ENCODE data around the gene GLRX5.

Gene GLRX5

DNA sequence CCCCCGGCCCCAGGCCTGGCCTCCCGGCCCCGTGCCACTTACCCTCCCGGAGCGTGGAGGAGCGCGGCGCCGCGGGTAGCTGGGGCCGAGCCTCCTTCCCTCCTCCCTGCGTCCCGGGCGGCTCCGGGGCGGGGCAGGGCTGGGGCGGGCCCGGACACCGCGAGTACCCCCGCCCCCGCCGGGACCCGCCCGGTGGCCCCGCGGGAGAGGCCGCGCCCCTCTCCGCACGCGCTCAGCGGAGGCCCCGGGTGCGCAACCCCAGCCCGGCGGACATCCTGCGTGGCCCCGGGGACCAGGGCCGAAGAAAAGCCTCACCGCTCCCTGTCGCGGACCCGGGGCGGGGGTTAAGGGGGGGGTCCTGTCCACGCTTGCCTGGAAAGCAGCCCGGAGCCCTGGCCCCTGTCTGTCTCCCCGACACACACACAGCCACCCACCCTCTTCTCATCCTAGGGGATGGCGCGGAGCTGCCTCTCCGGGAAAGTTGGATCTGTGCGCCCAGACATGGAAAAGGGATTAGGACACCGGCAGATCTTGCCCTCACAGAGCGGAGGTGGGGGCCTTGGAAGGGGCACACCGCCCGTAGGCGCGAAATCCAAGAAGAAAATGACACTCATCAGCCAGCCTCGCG lies 18.2 kb upstream of the GLRX5 start, which contains the start of gene SYNE3:
TSS of gene SYNE3 (minus strand) at position 97 of the 628 bp plus-strand sequence. CDS start 40,829 bp downstream, outside the sequence.
- DNase-seq (ENCODE audit: low read depth in 2 of 2): peak in 1 of 2 donors; percentile 35

DNA sequence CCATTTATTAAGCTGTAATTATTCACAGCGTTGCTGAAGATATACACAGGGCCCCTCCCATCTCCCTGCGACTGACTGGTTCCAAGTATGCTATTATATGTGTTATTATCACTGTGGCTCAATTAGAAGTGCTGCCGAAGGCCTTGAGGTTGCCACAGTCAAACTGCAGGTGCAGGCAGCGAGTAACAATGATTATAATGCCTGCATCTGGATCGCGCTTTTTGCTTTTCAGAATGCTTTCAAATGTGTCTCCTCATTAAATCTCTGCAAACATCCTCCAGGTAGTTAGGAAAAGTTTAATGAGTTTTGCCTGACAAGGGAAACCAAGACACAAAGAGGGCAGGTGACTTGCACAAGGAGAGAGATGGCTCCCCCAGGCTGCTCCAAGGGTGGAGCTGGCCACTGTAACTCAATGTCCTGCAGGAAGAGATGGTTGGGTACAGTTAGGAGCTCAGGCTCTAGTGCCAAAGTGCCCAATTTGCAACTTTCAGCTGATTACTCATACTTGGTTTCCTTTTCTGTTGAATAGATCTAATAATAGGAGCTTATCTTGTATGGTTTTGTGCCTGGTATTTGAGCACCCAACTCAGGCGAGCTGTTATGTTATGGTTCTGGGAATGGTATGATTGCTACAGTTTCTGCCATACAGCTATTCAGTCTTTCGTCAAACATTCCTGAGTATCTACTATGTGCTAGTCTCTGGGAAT lies 16.7 kb upstream of the GLRX5 start:
- DNase-seq (ENCODE audit: low read depth in 2 of 2): no peak

DNA sequence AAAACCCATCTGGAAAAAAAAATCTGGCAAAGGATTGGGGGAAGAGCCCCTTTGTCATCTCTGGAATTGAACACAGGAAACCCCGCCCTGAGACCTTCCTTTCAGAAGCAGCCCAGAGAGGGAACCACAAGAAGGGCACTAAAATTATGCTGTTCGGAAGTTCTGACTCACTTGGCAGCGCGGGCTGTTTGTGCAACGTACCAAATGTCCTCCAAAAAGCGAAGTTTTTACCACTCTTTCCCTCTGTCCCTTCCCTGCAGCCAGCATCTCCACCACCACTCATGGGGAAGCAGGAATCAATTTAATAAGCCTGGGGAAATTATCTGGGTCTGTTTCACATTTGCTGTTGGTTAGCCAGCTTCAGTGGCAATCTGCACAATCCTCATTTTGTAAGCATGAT lies 15.2 kb upstream of the GLRX5 start:
- peak; percentile 58 to 64 for DNase-seq (ENCODE audit: low read depth in 2 of 2)

DNA sequence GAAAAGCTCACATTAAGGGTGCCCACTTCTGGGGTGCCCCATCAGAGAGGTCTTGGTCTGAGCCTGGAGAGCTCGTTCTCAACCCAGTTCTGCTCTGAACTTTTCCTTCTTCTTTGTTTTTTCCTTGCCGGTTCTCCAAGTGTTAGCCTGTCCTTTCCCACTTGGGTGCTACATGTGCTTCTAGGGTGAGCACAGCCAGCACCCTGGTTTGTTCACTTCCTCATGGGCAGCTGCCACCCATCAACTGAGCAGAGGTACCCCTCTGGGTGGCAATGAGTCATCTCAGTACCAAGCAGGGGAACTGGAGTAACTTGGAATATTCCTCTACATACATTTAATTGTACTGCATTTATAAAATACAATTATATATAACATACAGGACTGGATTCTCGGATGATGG lies 14.5 kb upstream of the GLRX5 start:
- no peak for DNase-seq (ENCODE audit: low read depth in 2 of 2)

DNA sequence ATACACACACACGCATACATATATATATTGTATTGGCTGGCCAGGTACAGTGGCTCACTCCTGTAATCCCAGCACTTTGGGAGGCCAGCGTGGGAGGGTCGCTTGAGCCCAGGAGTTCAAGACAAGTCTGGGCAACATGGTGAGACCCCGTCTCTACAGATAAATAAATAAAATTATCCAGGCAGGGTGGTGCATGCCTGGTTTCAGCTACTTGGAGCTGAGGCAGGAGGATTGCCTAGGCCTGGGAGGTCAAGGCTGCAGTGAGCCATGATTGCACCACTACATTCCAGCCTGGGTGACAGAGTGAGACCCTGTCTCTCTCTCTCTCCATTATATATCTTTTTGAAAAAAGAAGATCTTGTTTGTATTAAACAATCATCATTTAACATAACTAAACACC lies 13.8 kb upstream of the GLRX5 start:
- no peak for DNase-seq (ENCODE audit: low read depth in 2 of 2)

DNA sequence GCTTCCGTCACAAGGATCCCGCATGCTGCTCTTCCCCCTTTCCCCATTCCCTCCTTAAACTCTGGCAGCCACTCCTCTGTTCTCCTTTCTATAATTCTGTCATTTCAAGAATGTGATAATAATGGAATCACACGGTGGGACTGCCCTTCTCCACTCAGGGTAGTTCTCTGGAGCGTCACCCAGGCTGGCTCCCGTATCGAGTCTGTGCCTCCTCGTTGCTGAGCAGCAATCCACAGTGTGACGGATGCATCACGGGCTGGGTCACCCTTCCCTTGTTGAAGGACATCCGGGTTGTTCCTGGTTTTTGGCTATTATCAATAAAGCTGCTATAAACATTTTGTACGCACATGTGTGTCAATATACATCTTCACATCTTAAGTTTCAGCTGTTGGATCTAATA lies 12.7 kb upstream of the GLRX5 start:
- no peak for DNase-seq (ENCODE audit: low read depth in 2 of 2)

DNA sequence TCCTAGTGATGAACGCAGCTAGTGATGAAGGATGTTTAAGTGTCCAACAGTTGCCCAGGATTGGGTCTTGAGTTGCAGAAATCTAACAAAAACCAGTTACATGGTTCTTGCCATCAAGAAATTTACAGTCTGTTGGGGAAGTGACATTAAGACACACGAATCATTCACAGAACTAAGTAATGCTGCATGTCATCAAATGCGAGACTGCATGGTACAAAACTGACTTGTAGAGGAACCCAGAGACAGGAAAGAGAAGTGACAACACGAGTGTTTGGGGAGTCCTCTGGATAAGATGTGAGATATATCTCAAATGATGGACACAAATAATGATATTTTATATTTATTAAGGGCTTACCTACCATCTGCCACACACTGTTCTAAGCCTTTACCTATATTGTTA lies 12.3 kb upstream of the GLRX5 start:
- no peak for DNase-seq (ENCODE audit: low read depth in 2 of 2)

DNA sequence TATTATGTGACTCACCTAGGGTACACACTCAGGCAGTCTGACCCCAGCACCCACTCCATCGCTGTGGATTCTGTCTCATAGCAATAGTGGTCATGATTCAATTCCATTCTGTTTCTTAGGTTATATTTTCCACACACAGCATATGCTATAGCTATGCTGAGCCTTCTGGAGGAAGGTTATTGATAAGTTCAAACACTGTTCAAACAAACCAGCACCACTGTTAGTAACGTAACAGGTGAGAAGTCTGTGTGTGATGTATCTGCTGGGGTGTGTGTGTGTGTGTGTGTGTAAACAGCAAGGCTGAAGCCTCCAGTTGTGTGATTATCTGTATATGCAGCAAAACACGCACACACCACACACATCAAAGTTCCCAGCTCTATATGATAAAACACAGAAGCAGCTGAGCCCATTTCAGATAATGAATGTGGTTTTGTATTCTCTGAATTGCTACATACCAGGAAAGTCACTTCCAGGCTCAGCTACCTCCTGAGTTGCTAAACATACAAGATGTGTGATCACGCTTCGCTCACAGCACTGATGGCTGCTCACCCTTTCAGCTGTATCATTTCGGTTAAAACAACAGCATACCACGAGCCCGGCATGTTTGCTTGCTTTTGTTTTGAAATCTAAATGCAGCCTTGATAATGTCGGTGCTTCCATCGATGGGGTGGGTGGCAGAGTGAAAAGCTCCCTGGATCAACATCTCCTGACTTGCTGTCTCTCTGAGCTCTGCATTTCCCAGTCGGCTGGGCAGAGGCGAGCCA lies 11.6 kb upstream of the GLRX5 start:
- DNase-seq (ENCODE audit: low read depth in 2 of 2): no peak

DNA sequence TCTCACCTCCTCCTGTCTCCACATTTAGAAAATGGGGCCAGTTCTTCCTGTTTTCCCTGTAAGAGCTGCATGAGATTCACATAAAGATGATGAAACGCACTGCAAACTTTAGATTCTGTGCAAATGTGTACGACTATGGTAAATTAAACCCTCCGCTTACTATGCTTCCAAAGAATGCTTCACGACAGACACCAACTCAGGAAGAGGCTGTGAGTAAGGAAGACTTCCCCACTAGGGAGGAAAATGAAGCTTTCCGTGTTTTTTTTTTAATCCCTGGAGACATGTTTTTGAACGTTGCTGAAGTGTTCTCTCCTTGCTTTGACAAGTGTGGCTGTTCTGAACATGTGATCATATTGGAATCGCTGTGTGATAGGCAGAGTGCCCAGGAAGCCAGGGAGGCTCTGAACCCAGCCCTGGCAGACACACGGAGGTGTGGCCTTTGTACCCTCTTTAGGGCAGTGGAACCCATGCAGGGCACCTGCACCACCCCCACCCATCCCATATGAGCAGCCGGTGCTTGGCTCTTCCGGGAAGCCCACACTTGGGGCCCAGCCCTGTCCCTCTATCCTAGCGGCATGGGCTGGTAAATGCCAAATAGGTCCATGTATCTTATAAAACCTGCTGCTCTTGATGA lies 10.9 kb upstream of the GLRX5 start:
- no peak for DNase-seq (ENCODE audit: low read depth in 2 of 2)

DNA sequence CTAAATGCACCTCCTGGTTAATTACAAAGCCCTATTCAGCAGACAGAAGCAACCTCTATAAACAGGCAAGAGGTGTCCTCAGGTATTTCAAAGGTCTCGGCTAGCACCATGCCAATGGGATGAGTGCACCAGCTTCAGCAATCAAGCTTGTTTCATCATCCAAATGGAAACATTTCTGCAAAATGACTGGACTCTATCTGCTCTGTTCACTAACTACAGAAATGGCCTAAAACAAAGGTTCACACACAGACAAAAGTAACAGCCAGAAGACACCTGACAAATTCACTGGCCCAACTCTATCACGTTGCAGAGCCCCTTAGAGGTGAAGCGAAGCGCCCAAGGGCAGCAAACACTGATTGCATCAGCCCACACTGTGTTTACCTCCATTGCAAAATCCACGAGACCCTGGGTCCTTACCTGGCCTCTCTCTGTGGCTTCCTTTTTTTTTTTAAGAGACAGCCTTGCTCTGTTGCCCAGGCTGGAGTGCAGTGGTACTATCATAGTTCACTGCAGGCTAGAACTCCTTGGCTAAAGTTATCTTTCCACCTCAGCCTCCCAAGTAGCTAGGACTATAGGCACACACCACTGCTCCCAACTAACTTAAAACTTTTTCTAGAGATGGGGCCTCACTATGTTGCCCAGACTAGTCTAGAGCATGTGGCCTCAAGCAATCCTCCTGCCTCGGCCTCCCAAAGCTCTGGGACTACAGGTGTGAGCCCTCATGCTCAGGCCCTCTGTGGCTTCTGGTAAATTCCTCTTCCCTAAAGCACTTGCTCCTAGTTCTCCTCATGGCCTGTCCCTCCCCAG lies 9.9 kb upstream of the GLRX5 start:
- DNase-seq (ENCODE audit: low read depth in 2 of 2): no peak

DNA sequence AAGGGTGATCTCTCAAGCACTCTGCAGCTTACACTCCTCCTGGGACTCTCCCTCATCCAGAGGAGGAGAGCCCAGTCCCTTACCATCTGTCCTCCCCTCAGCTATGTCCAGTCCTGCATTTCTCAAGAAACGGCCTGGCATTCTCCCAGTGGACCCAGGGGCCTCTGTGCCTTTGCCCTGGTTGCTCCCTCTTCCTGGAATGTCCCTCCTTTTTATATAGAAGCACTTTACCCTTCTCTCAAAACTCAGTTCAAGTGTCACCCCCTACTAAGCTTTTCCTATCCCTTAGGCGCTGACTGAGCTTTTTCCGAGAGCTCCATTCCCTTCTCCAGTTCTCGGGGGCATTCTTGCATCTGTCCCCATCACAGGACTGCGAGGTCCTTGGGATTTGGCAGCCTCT lies 8.9 kb upstream of the GLRX5 start:
- DNase-seq (ENCODE audit: low read depth in 2 of 2): no peak

DNA sequence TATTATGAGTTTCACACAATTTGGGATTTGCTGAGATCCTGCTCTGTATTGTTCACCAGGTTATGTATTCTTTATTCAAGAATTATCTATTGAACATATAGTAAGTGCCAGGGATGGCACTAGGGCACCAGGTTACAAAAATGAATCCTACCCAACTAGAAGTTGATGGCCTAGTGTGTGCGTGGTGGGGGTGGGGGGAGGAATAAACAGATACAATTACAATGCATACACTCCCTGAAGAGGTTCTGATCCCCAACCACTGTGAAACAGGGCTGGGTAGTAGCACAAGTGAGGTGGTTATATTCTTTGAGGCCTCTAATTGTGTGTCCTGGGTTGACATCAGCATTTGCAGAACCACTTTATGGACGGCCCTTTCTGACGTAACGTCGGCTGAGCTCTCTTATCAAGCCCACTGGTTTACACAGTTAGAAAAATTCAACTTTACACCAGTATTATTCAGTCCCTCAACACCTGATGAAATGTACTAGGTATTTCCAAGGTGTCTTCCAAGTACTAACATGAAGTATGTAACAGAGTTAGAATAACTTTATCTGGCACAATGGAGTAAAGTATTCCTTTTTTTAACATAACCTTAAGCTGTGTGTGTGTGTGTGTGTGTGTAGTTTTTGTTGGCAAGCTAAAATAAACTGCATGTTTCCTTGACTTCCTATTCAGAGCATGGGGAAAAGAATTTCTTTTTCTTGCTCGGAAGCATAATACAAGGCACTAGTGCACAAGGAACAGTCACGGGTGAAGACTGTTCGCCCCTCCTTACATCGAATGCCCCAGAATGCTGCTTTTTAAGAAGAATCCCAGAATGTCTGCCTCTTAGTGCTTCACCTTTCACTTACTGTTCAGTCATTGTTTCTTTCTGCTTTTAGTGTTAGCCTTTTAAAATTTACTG lies 8.1 kb upstream of the GLRX5 start:
- no peak for DNase-seq (ENCODE audit: low read depth in 2 of 2)

DNA sequence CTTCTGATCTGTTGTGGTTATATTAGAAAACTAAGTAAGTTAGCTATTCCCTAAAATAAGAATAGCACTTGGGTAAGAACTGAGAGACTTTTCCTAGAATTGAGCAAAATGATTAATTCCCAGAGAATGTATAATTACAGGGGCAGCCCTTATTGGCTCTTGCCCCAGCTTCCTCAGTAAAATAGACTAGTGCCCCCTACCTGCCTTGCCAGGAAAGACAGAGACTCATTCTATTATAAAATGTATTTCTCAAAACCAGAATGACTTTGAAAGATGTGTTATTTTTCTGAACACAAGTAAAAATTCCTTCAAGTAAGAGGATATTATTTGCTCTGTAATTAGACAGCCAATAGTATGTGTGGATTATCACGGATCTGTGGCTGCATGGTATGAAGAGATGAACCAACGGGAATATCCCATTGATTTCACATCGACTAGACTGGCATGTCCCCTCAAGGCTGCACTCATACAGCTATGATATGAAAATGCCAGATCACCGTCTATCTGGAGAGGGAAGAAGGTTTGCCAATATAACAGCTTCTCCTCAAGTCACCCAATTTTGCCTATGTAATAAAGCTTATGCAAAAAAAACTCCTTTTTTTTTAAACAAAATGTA lies 7.4 kb upstream of the GLRX5 start:
- no peak for DNase-seq (ENCODE audit: low read depth in 2 of 2)

DNA sequence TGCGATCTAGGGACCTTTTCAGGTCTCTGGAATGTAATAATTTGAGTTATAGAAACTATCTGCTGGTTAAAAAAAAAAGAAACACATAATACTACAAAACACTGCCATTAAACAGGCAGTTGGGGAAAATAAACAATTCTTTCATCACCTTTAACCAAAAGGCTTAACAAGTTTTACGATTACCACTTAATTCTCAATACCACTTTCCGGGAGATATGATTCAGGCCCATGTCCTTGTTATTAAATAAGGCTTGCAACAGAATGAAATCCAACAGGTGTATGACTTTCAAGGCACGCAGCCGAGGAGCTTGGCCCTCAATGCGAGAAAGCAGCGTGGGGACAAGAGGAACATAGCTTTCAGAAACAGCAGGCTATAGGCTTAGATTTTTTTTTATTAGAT lies 5.6 kb upstream of the GLRX5 start:
- no peak for DNase-seq (ENCODE audit: low read depth in 2 of 2)

DNA sequence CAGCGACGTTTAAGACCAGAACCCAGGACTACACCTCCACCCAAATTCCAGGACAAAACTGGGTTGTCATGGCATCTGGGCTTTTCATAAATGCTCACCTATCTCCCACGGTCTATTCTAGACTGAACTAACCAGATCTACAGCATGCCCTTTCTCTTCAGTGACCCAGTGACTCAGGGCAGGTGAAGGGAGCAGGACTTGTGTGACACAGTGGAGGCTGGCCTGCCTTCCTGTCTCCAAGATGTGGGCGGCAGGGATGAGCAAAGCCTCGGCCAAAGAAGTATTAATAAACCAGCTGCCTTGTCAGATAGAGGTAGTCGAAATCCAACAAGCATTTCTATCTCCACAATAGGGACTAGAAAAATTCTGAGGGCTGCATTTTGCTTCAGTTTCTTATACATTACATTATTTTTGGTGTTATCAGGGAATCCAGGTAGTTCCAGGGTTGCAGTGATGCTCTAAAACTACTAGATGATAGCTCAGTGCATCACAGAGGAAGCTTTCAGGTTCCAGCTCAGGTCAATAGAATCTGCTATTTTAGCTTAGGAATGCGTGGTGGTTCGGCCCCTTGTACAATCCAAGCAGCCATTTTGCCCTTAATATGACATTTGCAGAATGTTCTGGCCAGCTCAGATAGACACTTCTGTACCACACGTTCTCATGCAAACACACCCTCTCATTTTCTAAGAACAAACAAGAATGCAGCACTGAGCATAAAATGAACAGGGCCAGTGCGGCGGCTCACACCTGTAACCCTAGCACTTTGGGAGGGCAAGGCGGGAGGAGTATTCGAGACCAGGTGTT lies 4.2 kb upstream of the GLRX5 start:
- no peak for DNase-seq (ENCODE audit: low read depth in 2 of 2)

DNA sequence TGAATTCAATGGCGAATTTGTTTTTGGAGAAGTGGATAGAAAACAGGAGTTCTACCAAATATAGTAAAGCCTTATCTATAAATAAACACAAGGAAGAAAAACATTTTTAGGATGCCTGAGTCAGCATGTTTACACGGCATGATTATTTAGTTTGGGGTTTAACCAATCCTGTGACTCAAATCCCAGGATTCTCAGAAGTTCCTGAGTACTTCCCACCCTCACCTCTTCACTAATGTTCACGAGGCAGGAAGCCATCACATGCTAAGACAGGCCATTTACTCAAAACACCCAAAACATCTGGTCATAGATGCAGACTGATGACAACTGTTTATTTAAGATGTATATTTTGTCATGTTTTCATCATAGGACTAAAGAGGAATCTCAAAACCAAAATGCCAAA lies 3.4 kb upstream of the GLRX5 start:
- DNase-seq (ENCODE audit: low read depth in 2 of 2): no peak

DNA sequence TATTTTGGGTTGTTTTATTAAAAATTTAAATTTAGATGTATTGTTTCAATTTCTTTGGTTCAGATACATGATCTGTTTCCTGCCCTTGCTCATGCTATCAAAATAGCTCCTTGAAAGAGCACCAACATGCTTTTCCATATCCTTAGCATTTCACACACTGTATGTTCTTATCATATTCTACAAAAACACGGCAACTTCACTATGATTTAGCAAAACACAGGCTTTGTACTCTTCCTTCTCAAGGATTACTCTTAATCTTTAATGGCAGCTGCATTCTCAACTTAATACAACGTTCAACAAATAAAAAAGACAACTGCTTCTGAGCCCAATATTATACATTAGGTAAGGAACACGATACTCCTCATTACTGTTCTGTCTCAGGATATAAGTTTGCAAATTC lies 2.9 kb upstream of the GLRX5 start:
- no peak for DNase-seq (ENCODE audit: low read depth in 2 of 2)

DNA sequence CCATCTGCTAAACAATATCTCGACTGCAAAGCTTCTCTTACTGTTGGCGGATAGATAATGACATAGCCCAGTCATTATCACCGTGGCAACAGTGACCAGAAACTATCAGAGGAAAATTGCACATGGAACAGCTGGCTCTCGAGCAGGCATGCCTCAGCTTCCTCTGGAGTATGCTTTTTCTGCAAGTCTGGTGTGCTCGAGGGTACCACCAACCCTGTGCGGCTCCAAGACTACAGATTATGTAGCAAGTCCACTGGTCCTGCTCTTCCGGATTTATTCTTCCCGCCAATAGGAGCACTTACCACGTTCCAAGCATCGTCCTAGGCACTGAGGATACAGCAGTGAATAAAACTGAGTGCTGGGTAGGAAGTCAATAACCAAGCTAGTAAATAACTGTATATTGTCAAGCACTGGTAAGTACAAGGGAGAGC lies 1.4 kb upstream of the GLRX5 start:
- DNase-seq (ENCODE audit: low read depth in 2 of 2): no peak

DNA sequence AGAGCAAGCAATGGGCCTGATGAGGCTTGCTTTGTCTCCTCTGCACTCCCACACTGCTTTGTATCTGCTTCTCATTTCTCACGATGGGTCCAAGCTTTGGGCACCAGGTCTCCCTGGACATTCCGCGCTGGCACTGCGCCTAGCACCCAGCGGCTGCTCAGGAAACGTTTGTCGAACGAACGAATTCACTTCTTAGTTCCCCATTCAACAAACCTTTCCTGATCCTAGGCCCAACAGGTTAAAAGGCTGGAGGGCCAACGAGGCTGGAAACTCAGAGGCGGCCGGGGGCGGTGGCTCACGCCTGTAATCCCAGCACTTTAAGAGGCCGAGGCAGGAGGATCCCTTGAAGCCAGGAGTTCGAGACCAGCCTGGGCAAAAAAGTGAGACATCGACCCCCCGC lies 1.0 kb upstream of the GLRX5 start:
- DNase-seq (ENCODE audit: low read depth in 2 of 2): no peak

All from stimulated activated CD8-positive, alpha-beta memory T cell treated with anti-CD3 and anti-CD28 coated beads, Interleukin-7, amount 100 ng/mL, for 4 hours (primary cell).